Keratinocyte (primary cell): ENCODE measurements around the gene SLC46A3. TPM values are rescaled to one million over a fixed set of nuclear protein-coding genes. Genes with fewer than 3 reads are reported as not detected.

Experiments used
- DNase-seq: peaks from one replicate; pipeline ENCODE4 v3.0.0-alpha.2; 2011; ENCODE audit warnings: low read depth, missing footprints, low spot score
- FAIRE-seq: peaks from 2 replicates; lab custom pipeline; 2011; peaks lifted over from hg19 to GRCh38; lab: Jason Lieb, UNC
- H2AFZ ChIP-seq: 2 replicates; pipeline ENCODE4 v1.6.0; 2012; ENCODE audit warnings: low read length, control low read depth, inconsistent platforms; ENCODE audit not compliant: control insufficient read depth
- H3K27ac ChIP-seq: 2 replicates; pipeline ENCODE4 v1.5.1; 2011; ENCODE audit warnings: low read length; ENCODE audit not compliant: control insufficient read depth, insufficient read depth
- H3K27me3 ChIP-seq: 3 replicates; pipeline ENCODE4 v1.6.0; 2011; ENCODE audit warnings: low read length; ENCODE audit not compliant: control insufficient read depth, insufficient read depth; ENCODE audit errors: extremely low read depth
- H3K36me3 ChIP-seq, 2 experiments: 2 replicates in 1 of 2; 3 replicates in 1 of 2; pipeline ENCODE4 v1.5.1; 2011; ENCODE audit warnings: low read length in 2 of 2, mild to moderate bottlenecking in 1 of 2; ENCODE audit not compliant: control insufficient read depth in 2 of 2, insufficient read depth in 2 of 2; ENCODE audit errors: extremely low read depth in 1 of 2
- H3K4me1 ChIP-seq: 3 replicates; pipeline ENCODE4 v1.5.1; 2011; ENCODE audit warnings: low read length; ENCODE audit not compliant: control insufficient read depth, insufficient read depth; ENCODE audit errors: extremely low read depth
- H3K4me2 ChIP-seq: 3 replicates; pipeline ENCODE4 v1.6.0; 2011; ENCODE audit warnings: low read depth, low read length; ENCODE audit not compliant: control insufficient read depth, insufficient read depth; ENCODE audit errors: extremely low read depth
- H3K4me3 ChIP-seq, 3 experiments: fragments of 200-600 bp in 1 of 3; sonication (generic) in 1 of 3; 2 replicates in 2 of 3; 3 replicates in 1 of 3; pipeline ENCODE4 v1.5.1; 2011 to 2016; ENCODE audit warnings: low read length in 3 of 3, mild to moderate bottlenecking in 3 of 3, control low read depth in 2 of 3, inconsistent platforms in 1 of 3, low read depth in 1 of 3, mixed read lengths in 1 of 3, mixed run types in 1 of 3, moderate library complexity in 1 of 3; ENCODE audit not compliant: control insufficient read depth in 2 of 3, insufficient read depth in 2 of 3; ENCODE audit errors: extremely low read depth in 1 of 3
- H3K79me2 ChIP-seq: 2 replicates; pipeline ENCODE4 v1.6.0; 2012; ENCODE audit warnings: low read length; ENCODE audit not compliant: control insufficient read depth, insufficient read depth
- H3K9ac ChIP-seq: 3 replicates; pipeline ENCODE4 v1.6.0; 2011; ENCODE audit warnings: low read length; ENCODE audit not compliant: control insufficient read depth, insufficient read depth; ENCODE audit errors: extremely low read depth
- H3K9me1 ChIP-seq: 3 replicates; pipeline ENCODE4 v1.6.0; 2011; ENCODE audit warnings: low read length; ENCODE audit not compliant: control insufficient read depth, insufficient read depth; ENCODE audit errors: extremely low read depth
- H3K9me3 ChIP-seq: 2 replicates; pipeline ENCODE4 v1.5.1; 2012; ENCODE audit warnings: low read depth, low read length; ENCODE audit not compliant: control insufficient read depth
- H4K20me1 ChIP-seq: 3 replicates; pipeline ENCODE4 v1.6.0; 2011; ENCODE audit warnings: low read length; ENCODE audit not compliant: control insufficient read depth, insufficient read depth; ENCODE audit errors: extremely low read depth
- EZH2 ChIP-seq: IDR thresholded peaks from one replicate; pipeline ENCODE4 v1.6.1; 2012; ENCODE audit warnings: inconsistent platforms, mild to moderate bottlenecking, low read length, moderate library complexity
- dilution Hi-C: fragments of 300-500 bp; cut with MboI; formaldehyde crosslinking; loops from one replicate; pipeline ENCODE4 v1.7.0; 2020; ENCODE audit warnings: low sequenced_read_pairs; ENCODE audit not compliant: extremely low pct_ligation_motif_present
- polyA plus RNA-seq, 5 experiments: library from polyadenylated mRNA; depleted of rRNA in 3 of 5; stranded (reverse) in 3 of 5; stranded (forward) in 1 of 5; unstranded in 1 of 5; fragments of >200 nt; gene quantifications; 1 replicate in 1 of 5; 2 replicates in 3 of 5; 3 replicates in 1 of 5; pipeline versions ENCODE4 v1.2.1 to v1.2.3, GENCODE V29; 2011 to 2012; ENCODE audit warnings: missing spikeins in 2 of 5, low read depth in 1 of 5, low replicate concordance in 1 of 5
- TF ChIP-seq, protein P1 (sequence below), 3 experiments: IDR thresholded peaks in 1 of 3; conservative IDR thresholded peaks in 1 of 3; optimal IDR thresholded peaks in 1 of 3; 2 replicates in 2 of 3; 3 replicates in 1 of 3; pipeline versions ENCODE3 to v1.5.1; 2011; ENCODE audit warnings: low read length in 3 of 3, mild to moderate bottlenecking in 3 of 3, moderate library complexity in 2 of 3, control low read depth in 1 of 3, inconsistent platforms in 1 of 3; ENCODE audit not compliant: insufficient read depth in 2 of 3; ENCODE audit errors: extremely low read depth in 1 of 3

SLC46A3 gene
- polyA plus RNA-seq, 1 donor (not counting 4 experiments of a cell fraction or from before 2014, with no cell fraction given) = 14.1 TPM

DNA sequence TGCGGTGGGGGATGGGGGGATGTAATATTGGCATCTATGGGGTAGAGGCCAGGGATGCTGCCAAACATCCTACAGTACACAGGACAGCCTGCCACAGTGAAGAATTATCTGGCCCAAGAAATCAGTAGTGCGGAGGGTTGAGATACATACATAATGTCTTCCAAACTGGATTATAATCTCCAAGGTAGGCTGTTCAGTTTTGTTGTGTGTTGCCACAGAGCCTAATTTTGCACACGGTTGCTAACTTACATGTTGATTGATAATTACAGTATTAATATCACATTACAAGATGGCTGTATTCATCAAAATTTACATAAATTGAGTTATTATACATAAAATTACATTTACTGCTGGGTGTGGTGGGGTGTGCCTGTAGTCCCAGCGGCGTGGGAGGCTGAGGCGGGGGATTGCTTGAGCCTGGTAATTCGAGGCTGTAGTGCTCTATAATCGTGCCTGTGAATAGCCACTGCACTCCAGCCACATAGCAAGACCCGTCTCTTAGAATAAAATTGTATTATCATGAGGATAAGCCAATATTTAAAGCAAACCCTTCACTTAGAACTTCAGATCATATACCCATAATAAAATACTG, 51.8 kb downstream of the SLC46A3 start:
- Histone ChIP-seq H2AFZ (no peak overlapping the region), H3K9ac (no peak overlapping the region), H3K79me2 (peaks cover 32% of the 10 kb centered on the region), H3K27me3 (no peaks in the 10 kb centered on the region), H3K36me3 (peaks cover 26 to 35% of the 10 kb centered on the region in 2 experiments), H3K4me3 (no peak overlapping the region), H3K4me1 (no peaks in the 10 kb centered on the region), H3K9me3 (no peaks in the 10 kb centered on the region), H3K27ac (no peak overlapping the region), H4K20me1 (peaks cover 5% of the 10 kb centered on the region), H3K4me2 (no peak overlapping the region), H3K9me1 (no peaks in the 10 kb centered on the region)
- no peak for DNase-seq
- FAIRE-seq = no peak
- dilution Hi-C loops = no loop called here
- no peak for TF ChIP-seq EZH2
- TF ChIP-seq, protein P1, sequence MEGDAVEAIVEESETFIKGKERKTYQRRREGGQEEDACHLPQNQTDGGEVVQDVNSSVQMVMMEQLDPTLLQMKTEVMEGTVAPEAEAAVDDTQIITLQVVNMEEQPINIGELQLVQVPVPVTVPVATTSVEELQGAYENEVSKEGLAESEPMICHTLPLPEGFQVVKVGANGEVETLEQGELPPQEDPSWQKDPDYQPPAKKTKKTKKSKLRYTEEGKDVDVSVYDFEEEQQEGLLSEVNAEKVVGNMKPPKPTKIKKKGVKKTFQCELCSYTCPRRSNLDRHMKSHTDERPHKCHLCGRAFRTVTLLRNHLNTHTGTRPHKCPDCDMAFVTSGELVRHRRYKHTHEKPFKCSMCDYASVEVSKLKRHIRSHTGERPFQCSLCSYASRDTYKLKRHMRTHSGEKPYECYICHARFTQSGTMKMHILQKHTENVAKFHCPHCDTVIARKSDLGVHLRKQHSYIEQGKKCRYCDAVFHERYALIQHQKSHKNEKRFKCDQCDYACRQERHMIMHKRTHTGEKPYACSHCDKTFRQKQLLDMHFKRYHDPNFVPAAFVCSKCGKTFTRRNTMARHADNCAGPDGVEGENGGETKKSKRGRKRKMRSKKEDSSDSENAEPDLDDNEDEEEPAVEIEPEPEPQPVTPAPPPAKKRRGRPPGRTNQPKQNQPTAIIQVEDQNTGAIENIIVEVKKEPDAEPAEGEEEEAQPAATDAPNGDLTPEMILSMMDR (optimal IDR thresholded peaks at IDR 0.05 in 1 of 3, IDR thresholded peaks at IDR 0.05 in 1 of 3, conservative IDR thresholded peaks at IDR 0.05 in 1 of 3; ENCODE audit: extremely low read depth in 1 of 3, insufficient read depth in 2 of 3, low read length in 3 of 3) = no peak

DNA sequence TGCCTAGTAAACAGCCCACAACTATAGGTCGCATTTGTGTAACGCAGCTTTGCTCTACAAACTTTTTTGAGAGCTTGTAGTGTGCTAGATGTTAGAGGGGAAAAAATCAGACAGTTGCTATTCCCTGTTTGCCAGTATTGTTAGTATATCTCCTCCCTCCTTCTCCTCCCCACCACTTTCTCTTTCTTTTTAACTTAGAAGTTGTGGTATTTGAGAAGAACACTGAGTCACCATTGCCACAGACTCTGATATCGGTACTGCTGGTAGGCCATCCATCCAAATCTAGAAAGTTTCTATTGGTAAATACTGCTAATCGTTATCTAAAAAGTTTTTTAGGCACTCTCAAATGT, 59.2 kb downstream of the SLC46A3 start:
- peaks cover 28% of the 10 kb centered on the region for H3K4me1 ChIP-seq
- no peak for TF ChIP-seq EZH2
- TF ChIP-seq, protein P1 (optimal IDR thresholded peaks at IDR 0.05 in 1 of 3, IDR thresholded peaks at IDR 0.05 in 1 of 3, conservative IDR thresholded peaks at IDR 0.05 in 1 of 3; ENCODE audit: extremely low read depth in 1 of 3, insufficient read depth in 2 of 3, low read length in 3 of 3) = no peak
- no peak for DNase-seq
- H3K27me3 ChIP-seq = no peaks in the 10 kb centered on the region
- peaks cover 8% of the 10 kb centered on the region for H4K20me1 ChIP-seq
- H3K4me2 ChIP-seq = peak overlapping the region; percentile 93
- peaks cover 2% of the 10 kb centered on the region for H3K9me1 ChIP-seq
- no peaks in the 10 kb centered on the region for H3K9me3 ChIP-seq
- peak overlapping the region; percentile 76 to 100 (median 90) for H3K4me3 ChIP-seq
- peaks cover 79% of the 10 kb centered on the region for H3K79me2 ChIP-seq
- FAIRE-seq = no peak
- dilution Hi-C loops = no loop called here
- H2AFZ ChIP-seq = peak overlapping the region; percentile 85
- peak overlapping the region; percentile 89 for H3K9ac ChIP-seq
- peak overlapping the region; percentile 91 for H3K27ac ChIP-seq
- H3K36me3 ChIP-seq = peaks cover 8 to 20% of the 10 kb centered on the region in 2 experiments
